Measurements from ENCODE around the gene CD80.

GRCh38 chr3:119562307-119562961 is 3.0 kb upstream of the CD80 start:
- TF ChIP-seq E2F1 (CRISPR knock-in tag; IDR thresholded peaks at IDR 0.05) (no peak), ZNF76 (CRISPR knock-in tag; IDR thresholded peaks at IDR 0.05; ENCODE audit: borderline replicate concordance) (no peak), BMI1 (IDR thresholded peaks at IDR 0.05; ENCODE audit: low read length) (no peak), CBX8 (IDR thresholded peaks at IDR 0.05; ENCODE audit: borderline replicate concordance, extremely low read depth, low read depth, low read length, poor library complexity, severe bottlenecking) (no peak), BCLAF1 (IDR thresholded peaks at IDR 0.05; ENCODE audit: borderline replicate concordance in 1 of 2, control insufficient read depth in 1 of 2, low read depth in 2 of 2, low read length in 1 of 2) (no peak), MTA2 (IDR thresholded peaks at IDR 0.05; ENCODE audit: low read depth) (no peak), TCF7 (IDR thresholded peaks at IDR 0.05; ENCODE audit: borderline replicate concordance) (no peak), ZNF217 (CRISPR knock-in tag; IDR thresholded peaks at IDR 0.05) (no peak), SMAD1 (IDR thresholded peaks at IDR 0.05; ENCODE audit: low read depth, low read length, partially characterized antibody) (no peak)

Measured in K562 (cell line).